ENCODE data around the gene PPP1R1C. TPM values are rescaled to one million over a fixed set of nuclear protein-coding genes. Genes with fewer than 3 reads are reported as not detected.

Gene PPP1R1C
- total RNA-seq, 4 donors from 2014 or later: 0.11 TPM; not detected in 3

- intact Hi-C loops (cut with DNase I): no loop called here
- DNase-seq (ENCODE audit: extremely low spot score): no peak
- Histone ChIP-seq H3K4me1 (peaks cover 0 to 4% (median 0%) of the 10 kb centered on the region in 4 donors), H3K27ac (replicated peaks in 1 of 4) (no peak overlapping the region), H3K36me3 (no peaks in the 10 kb centered on the region), H3K27me3 (no peaks in the 10 kb centered on the region), H3K9me3 (no peaks in the 10 kb centered on the region), H3K4me3 (no peak overlapping the region)
- 78% methylated on average over 1 of the region's 1 CpG for WGBS
- no peak for TF ChIP-seq POLR2AphosphoS5 (IDR thresholded peaks at IDR 0.05)
- TF ChIP-seq POLR2A (IDR thresholded peaks at IDR 0.05; ENCODE audit: low read depth): no peak
- TF ChIP-seq EP300 (IDR thresholded peaks at IDR 0.05): no peak
- no peak for TF ChIP-seq CTCF (IDR thresholded peaks at IDR 0.05)
Observed at GRCh38 chr2:182038576-182038975, 52.9 kb downstream of the PPP1R1C start.

- no peak for DNase-seq (ENCODE audit: extremely low spot score)
- Histone ChIP-seq H3K9me3 (no peaks in the 10 kb centered on the region), H3K27ac (replicated peaks in 1 of 4) (no peak overlapping the region), H3K4me3 (no peak overlapping the region), H3K27me3 (no peaks in the 10 kb centered on the region), H3K4me1 (peaks cover 0 to 4% (median 0%) of the 10 kb centered on the region in 4 donors), H3K36me3 (no peaks in the 10 kb centered on the region)
- TF ChIP-seq EP300 (IDR thresholded peaks at IDR 0.05) (no peak), POLR2AphosphoS5 (IDR thresholded peaks at IDR 0.05) (no peak), CTCF (IDR thresholded peaks at IDR 0.05) (no peak), POLR2A (IDR thresholded peaks at IDR 0.05; ENCODE audit: low read depth) (no peak)
- intact Hi-C loops (cut with DNase I): no loop called here
- WGBS: 68% methylated on average over 1 of the region's 1 CpG
Observed at GRCh38 chr2:182043021-182043420, 57.4 kb downstream of the PPP1R1C start.

GRCh38 chr2:182043861-182044260 lies 58.2 kb downstream of the PPP1R1C start:
- DNase-seq (ENCODE audit: extremely low spot score): no peak
- Histone ChIP-seq H3K27ac (replicated peaks in 1 of 4) (no peak overlapping the region), H3K36me3 (no peaks in the 10 kb centered on the region), H3K4me3 (no peak overlapping the region), H3K9me3 (no peaks in the 10 kb centered on the region), H3K4me1 (peaks cover 0 to 4% (median 0%) of the 10 kb centered on the region in 4 donors), H3K27me3 (no peaks in the 10 kb centered on the region)
- WGBS: 93% methylated on average over 4 of the region's 4 CpGs
- intact Hi-C loops (cut with DNase I): no loop called here
- no peak for TF ChIP-seq EP300 (IDR thresholded peaks at IDR 0.05)
- TF ChIP-seq POLR2A (IDR thresholded peaks at IDR 0.05; ENCODE audit: low read depth): no peak
- no peak for TF ChIP-seq POLR2AphosphoS5 (IDR thresholded peaks at IDR 0.05)
- TF ChIP-seq CTCF (IDR thresholded peaks at IDR 0.05): no peak

- no peak overlapping the region for H3K4me3 ChIP-seq
- no peak for TF ChIP-seq EP300 (IDR thresholded peaks at IDR 0.05)
- TF ChIP-seq POLR2A (IDR thresholded peaks at IDR 0.05; ENCODE audit: low read depth): no peak
- TF ChIP-seq CTCF (IDR thresholded peaks at IDR 0.05): no peak
- no peak for TF ChIP-seq POLR2AphosphoS5 (IDR thresholded peaks at IDR 0.05)
- intact Hi-C loops (cut with DNase I): no loop called here
Observed at GRCh38 chr2:182047544-182047943, 61.9 kb downstream of the PPP1R1C start.

GRCh38 chr2:182048088-182048487 lies 62.4 kb downstream of the PPP1R1C start:
- 97% methylated on average over 2 of the region's 2 CpGs for WGBS
- no peak for DNase-seq (ENCODE audit: extremely low spot score)
- no peak for TF ChIP-seq POLR2A (IDR thresholded peaks at IDR 0.05; ENCODE audit: low read depth)
- no peak for TF ChIP-seq CTCF (IDR thresholded peaks at IDR 0.05)
- no peak for TF ChIP-seq EP300 (IDR thresholded peaks at IDR 0.05)
- TF ChIP-seq POLR2AphosphoS5 (IDR thresholded peaks at IDR 0.05): no peak
- intact Hi-C loops (cut with DNase I): no loop called here
- peaks cover 0 to 22% (median 18%) of the 10 kb centered on the region in 4 donors for H3K4me1 ChIP-seq
- H3K4me3 ChIP-seq: no peak overlapping the region
- no peaks in the 10 kb centered on the region for H3K36me3 ChIP-seq
- no peaks in the 10 kb centered on the region for H3K9me3 ChIP-seq
- no peak overlapping the region for H3K27ac ChIP-seq (replicated peaks in 1 of 4)
- H3K27me3 ChIP-seq: no peaks in the 10 kb centered on the region

More at GRCh38 chr2:182047544-182047943, 61.9 kb downstream of the PPP1R1C start:
- H3K4me1 ChIP-seq: peaks cover 0 to 22% (median 18%) of the 10 kb centered on the region in 4 donors
- DNase-seq (ENCODE audit: extremely low spot score): no peak
- H3K9me3 ChIP-seq: no peaks in the 10 kb centered on the region
- H3K27ac ChIP-seq (replicated peaks in 1 of 4): no peak overlapping the region
- no peaks in the 10 kb centered on the region for H3K27me3 ChIP-seq
- no peaks in the 10 kb centered on the region for H3K36me3 ChIP-seq

Data from esophagus muscularis mucosa (tissue), 4 donors.